GDM1 (cell line): ENCODE results near the gene CCDC159.

Source experiments
- DNase-seq: peaks from one replicate; lab custom pipeline; 2025; lab: John Stamatoyannopoulos, UW

Gene CCDC159

GRCh38 chr19:11390933-11391680, 44.8 kb downstream of the CCDC159 start:
- DNase-seq, result no peak

- DNase-seq, result no peak
These were observed 50.8 kb downstream of the CCDC159 start for GRCh38 chr19:11397089-11397610.

- DNase-seq, result no peak
These were observed 53.3 kb downstream of the CCDC159 start for GRCh38 chr19:11399667-11400066.

DNA sequence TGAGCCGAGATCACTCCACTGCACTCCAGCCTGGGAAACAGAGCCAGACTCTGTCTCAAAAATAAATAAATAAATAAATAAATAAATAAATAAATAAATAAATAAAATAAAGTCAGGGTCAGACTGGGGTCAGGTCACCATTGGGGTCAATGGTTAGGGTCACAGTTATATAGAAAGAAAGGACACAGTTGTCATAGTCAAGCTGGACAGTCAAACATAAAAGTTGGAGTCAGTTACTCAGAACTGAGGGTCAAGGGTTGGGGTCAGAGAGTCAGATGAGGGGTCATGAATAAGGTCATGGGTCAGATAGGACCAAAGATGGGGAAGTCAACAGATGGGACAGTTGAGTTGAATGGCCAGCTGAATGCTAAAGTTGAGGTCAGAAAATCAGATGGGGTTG, 54.5 kb downstream of the CCDC159 start:
- DNase-seq, result no peak

DNA sequence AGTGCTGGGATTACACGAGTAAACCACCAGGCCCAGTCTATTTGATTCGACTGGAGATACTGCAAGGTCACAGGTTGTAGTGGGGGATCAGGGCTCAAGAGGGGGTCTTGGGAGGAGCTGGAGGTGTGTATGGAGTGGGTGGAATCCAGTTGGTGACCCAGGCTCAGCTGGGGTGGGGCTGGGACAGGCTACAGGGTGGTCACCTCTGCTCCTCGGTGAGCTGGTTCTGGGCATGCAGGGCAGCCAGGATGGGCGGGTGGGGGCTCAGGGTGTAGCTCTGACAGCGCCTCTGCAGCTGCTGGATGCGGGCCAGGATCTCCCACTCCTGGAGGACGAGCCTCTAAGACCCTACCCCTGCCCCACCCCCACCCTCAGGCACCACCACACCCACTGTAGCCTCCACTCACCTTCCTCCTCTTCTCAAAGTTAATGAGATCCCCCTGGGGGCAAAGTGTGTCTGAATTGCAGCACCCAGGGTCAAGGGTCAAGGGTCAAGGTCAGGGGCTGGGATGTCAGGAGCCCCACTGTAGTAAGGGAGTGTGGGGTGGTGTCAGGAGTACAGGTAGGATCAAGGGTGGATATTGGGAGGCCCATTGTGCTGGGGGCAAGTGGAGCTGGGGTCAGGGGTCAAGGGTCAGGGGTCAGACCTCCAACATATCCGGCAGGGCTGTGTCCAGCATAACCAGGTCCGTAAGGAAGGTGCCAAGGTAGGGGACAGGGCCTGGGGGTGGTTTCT, 55.7 kb downstream of the CCDC159 start:
- no peak for DNase-seq
